HL-60/S4 (cell line): ENCODE measurements around the gene SLITRK4.

Experiments used
- in situ Hi-C: fragments of 300-500 bp; cut with MboI; formaldehyde crosslinking; loops from 2 replicates; pipeline ENCODE4 v1.14.3; 2022; ENCODE audit warnings: low sequenced_read_pairs

SLITRK4 gene

GRCh38 chrX:143635915-143636314 is at the start of gene SLITRK4:
Gene SLITRK4, minus strand, starts transcription at chrX:143636101. Its CDS starts 4,993 bp downstream, at chrX:143631108.
- in situ Hi-C loops = no loop called here

- in situ Hi-C loops = no loop called here
Measured at GRCh38 chrX:143683486-143683885, 47.6 kb upstream of the SLITRK4 start.

- in situ Hi-C loops = no loop called here
Measured at GRCh38 chrX:143674926-143675325, 39.0 kb upstream of the SLITRK4 start.

- in situ Hi-C loops = no loop called here
Measured at GRCh38 chrX:143669395-143669794, 33.5 kb upstream of the SLITRK4 start.

- in situ Hi-C loops = no loop called here
Measured at GRCh38 chrX:143664302-143664701, 28.4 kb upstream of the SLITRK4 start.

- in situ Hi-C loops = no loop called here
Measured at GRCh38 chrX:143663755-143664154, 27.9 kb upstream of the SLITRK4 start.

- in situ Hi-C loops = no loop called here
Measured at GRCh38 chrX:143661286-143661685, 25.4 kb upstream of the SLITRK4 start.

- in situ Hi-C loops = no loop called here
Measured at GRCh38 chrX:143648705-143649104, 12.8 kb upstream of the SLITRK4 start.

GRCh38 chrX:143642426-143642825 is 6.5 kb upstream of the SLITRK4 start:
- in situ Hi-C loops = no loop called here

- in situ Hi-C loops = no loop called here
Measured at GRCh38 chrX:143636831-143637230, 930 bp upstream of the SLITRK4 start.

GRCh38 chrX:143634663-143635455 is 1.0 kb downstream of the SLITRK4 start:
- in situ Hi-C loops = no loop called here

- in situ Hi-C loops = no loop called here
Measured at GRCh38 chrX:143634309-143634662, 1.6 kb downstream of the SLITRK4 start.

GRCh38 chrX:143633461-143634308 is 2.2 kb downstream of the SLITRK4 start:
- in situ Hi-C loops = no loop called here

- in situ Hi-C loops = no loop called here
Measured at GRCh38 chrX:143632625-143633410, 3.1 kb downstream of the SLITRK4 start.

GRCh38 chrX:143623657-143624056 is 12.2 kb downstream of the SLITRK4 start:
- in situ Hi-C loops = no loop called here

GRCh38 chrX:143621276-143621675 is 14.6 kb downstream of the SLITRK4 start:
- in situ Hi-C loops = no loop called here

GRCh38 chrX:143615851-143616250 is 20.1 kb downstream of the SLITRK4 start:
- in situ Hi-C loops = no loop called here

GRCh38 chrX:143601809-143602208 is 34.1 kb downstream of the SLITRK4 start:
- in situ Hi-C loops = no loop called here

- in situ Hi-C loops = no loop called here
Measured at GRCh38 chrX:143581240-143581639, 54.7 kb downstream of the SLITRK4 start.

- in situ Hi-C loops = no loop called here
Measured at GRCh38 chrX:143580266-143580665, 55.6 kb downstream of the SLITRK4 start.
